Measurements from ENCODE around the gene SNX30.

DNA sequence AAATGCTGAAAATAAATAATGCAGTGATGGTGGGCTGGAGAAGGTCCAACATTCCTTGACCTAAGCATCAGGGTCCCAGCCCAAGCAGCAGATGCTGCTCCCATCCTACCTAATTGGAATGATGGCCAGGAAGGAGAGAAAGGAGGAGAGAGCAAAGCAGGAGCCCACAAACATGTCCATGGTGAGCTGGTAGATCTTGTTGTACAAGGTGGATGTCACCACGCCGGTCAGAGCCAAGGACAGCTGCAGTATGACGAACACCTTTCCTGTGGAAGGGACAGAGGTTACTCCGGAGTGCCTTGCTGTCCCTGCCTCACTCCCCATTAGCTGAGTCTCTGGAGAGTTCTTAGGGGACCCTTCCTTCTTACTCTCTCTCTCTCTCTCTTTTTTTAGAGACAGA, 135.8 kb downstream of the SNX30 start:
- no peak for TF ChIP-seq POLR2AphosphoS5 (IDR thresholded peaks at IDR 0.05; ENCODE audit: low read depth, low read length)
- no peak for TF ChIP-seq CTCF (IDR thresholded peaks at IDR 0.05)

Data from Panc1 (cell line).